NOMO-1 treated with DMSO at 0.1 percent for 48 hours (cell line): ENCODE data around the gene TNMD.

Source experiments
- DNase-seq: peaks from one replicate; lab custom pipeline; 2025; ENCODE audit not compliant: unreplicated experiment; lab: John Stamatoyannopoulos, UW

TNMD gene

DNA sequence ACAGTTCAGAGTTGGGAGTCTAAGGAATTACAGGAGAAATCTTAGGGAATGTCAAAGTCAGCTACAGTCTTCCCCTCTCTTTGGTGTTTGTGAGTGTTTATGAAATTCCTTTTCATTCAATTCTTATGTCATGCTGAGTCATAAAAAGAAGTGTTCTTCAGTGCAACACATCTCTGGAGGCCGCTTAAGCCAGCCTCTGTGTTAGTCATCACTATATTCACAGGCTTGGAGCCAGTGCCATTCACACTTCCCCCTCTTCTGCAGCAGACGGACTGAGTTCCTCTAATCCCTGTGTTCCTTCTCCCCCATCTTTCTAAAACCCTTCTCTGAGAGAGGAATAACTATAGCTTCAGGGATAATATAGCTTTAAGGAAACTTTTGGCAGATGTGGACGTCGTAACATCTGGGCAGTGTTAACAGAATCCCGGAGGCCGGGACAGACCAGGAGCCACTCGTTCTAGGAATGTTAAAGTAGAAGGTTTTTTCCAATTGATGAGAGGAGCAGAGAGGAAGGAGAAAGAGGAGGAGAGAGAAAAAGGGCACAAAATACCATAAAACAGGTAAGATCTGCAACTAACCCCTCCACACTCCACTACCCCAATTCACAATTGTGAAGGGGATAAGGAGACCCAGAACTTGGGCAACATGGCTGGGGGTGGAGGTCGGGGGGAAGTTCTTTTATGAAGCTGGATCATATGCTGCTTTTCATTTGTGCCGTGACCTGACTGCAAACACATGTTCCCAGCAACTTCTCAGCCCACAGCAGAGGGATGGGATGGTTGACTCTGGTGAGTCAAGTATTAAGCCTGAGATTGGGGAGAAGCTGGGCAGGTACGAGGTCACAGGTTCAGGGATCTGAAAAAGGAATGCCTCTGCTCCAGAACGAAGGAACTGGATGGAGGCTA is 59.5 kb downstream of the TNMD start, which contains the start of gene SRPX2:
Gene SRPX2 (plus strand): TSS at position 244 of the 905 bp plus-strand sequence. CDS start 2,124 bp downstream, outside the sequence.
- DNase-seq, result peak; percentile 49

DNA sequence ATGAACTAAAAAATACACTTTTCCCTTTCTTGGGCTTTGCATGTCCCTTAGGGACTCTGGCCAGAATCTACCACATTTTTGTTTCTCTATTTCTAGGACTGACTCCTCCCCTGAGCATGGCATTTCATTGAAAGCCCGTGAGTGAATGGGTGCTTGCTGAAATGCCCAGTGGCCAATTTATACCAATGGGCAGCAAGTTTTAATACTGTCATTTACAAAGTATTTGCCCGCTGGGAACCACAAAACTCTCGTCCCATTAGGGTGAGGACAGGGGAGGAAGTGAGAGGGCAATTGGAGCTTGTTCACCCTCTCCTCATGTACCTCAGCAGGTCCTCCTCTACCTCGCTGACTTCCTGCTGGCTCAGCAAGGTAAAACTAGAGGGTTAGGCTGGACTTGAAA is 60.4 kb downstream of the TNMD start:
- no peak for DNase-seq

DNA sequence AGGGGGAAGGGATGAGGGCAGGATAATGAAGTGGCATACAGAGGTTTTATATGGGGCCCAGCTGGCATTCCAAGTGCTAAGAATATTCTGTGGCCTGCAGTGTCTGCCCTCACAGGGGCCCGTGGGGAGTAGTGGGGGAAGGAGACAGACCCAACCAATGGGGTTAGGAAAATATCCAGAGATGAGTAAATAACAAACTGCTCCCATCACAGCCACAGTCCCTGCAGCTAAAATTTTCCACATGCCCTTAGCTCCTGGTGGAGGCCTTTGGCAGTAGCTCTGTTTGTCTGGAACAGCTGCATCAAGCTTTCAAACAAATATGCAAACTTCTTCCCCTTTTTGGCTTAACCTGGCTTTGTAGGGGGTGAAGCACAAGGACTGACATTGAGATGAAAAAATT is 62.4 kb downstream of the TNMD start:
- no peak for DNase-seq

DNA sequence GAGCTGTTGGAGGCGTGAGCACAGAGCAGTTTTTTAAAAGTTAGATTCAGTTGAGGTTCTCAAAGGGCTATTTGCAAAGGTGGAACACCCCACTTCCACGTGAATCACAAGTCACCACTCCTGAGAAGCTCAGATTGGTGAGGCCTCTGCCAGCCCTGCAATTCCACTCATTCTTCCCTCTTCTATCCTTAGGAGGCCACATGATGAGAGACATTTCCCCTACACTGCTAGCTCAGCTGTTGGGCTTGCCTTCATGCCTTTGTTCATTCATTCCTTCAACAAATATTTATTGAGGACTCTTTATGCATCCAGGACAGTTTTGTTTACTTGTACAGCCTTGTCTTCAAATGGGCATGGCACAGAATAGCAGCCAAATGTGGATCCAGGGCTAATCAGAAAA is 63.0 kb downstream of the TNMD start:
- DNase-seq, result no peak

DNA sequence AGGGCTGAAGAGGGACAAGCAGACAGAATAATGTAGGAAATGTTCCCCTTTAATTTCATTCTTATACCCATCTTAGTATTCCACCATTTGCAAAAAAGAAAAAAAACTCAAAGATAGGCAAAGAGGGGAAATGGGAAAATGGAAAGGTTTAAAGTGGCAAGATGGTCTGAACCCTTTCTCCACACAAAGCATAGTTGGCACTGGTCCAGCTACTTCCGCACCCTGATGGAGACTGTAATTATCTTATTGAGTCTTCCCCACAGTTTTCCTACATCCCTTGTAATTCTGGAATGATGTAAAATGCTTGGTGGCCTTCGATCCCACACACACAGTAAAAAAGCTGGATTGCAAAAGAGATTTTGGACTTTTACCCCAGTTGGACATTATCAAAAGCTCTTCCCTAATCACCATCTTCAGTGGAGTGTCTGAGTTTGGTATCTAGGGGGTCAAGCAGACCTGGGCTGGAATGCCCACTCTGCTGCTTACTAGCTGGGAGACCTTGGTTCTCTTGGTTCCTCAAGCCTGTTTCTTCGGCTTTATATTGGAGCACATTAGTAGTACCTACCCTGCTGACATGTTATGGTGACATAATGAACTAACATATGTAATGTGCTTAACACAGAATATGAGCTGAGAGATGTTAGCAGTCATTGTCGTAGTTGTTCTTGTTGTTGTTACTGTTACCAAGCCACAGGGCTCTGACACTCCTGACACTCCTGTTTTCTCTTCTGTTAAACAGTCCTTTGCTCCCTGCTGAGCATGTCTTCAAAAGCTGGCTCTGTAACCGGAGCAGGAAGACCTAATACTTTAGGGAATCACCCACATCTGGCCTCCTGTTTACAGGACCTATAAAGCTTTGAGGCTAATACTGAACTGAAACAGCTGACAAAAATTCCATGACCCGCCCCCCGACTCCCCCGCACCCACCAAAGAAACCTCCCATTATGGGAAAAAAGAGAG is 64.0 kb downstream of the TNMD start:
- no peak for DNase-seq
